Fibroblast of lung (primary cell): ENCODE measurements around the gene HLA-A. TPM values are rescaled to one million over a fixed set of nuclear protein-coding genes. Genes with fewer than 3 reads are reported as not detected.

Experiments
- DNase-seq, 2 donors: peaks; one replicate each; pipeline versions ENCODE4 v3.0.0 to v3.0.0-alpha.2; 2010; ENCODE audit warnings: low read depth in 2 of 2
- H2AFZ ChIP-seq: 2 replicates; pipeline ENCODE4 v1.5.1; 2012; ENCODE audit warnings: low read length, control low read depth, inconsistent platforms
- H3K27ac ChIP-seq: 2 replicates; pipeline ENCODE4 v1.5.1; 2011; ENCODE audit warnings: low read length, control low read depth; ENCODE audit not compliant: insufficient read depth
- H3K27me3 ChIP-seq: 2 replicates; pipeline ENCODE4 v1.5.1; 2011; ENCODE audit warnings: mild to moderate bottlenecking, low read length; ENCODE audit not compliant: control insufficient read depth, insufficient read depth
- H3K36me3 ChIP-seq: 2 replicates; pipeline ENCODE4 v1.5.1; 2011; ENCODE audit warnings: low read length; ENCODE audit not compliant: control insufficient read depth, insufficient read depth
- H3K4me1 ChIP-seq: 2 replicates; pipeline ENCODE4 v1.5.1; 2011; ENCODE audit warnings: low read length; ENCODE audit not compliant: control insufficient read depth, insufficient read depth; ENCODE audit errors: extremely low read depth
- H3K4me2 ChIP-seq: 2 replicates; pipeline ENCODE4 v1.5.1; 2011; ENCODE audit warnings: low read length, control low read depth; ENCODE audit not compliant: insufficient read depth; ENCODE audit errors: extremely low read depth
- H3K4me3 ChIP-seq, 4 experiments: fragments of 200-600 bp in 1 of 4; sonication (generic) in 1 of 4; replicated peaks in 1 of 4; 2 replicates each; pipeline ENCODE4 v1.5.1; 2011 to 2016; ENCODE audit warnings: low read length in 4 of 4, low read depth in 3 of 4, mild to moderate bottlenecking in 3 of 4, control low read depth in 2 of 4, inconsistent platforms in 1 of 4, mixed read lengths in 1 of 4; ENCODE audit not compliant: insufficient read depth in 1 of 4; ENCODE audit errors: control extremely low read depth in 1 of 4
- H3K79me2 ChIP-seq: 2 replicates; pipeline ENCODE4 v1.5.1; 2012; ENCODE audit warnings: mild to moderate bottlenecking, low read length, inconsistent platforms; ENCODE audit not compliant: control insufficient read depth, insufficient read depth
- H3K9ac ChIP-seq: 2 replicates; pipeline ENCODE4 v1.5.1; 2011; ENCODE audit warnings: mild to moderate bottlenecking, low read length, control low read depth; ENCODE audit not compliant: insufficient read depth
- H3K9me3 ChIP-seq: 2 replicates; pipeline ENCODE4 v1.5.1; 2012; ENCODE audit warnings: low read depth, low read length; ENCODE audit not compliant: control insufficient read depth, insufficient read depth
- H4K20me1 ChIP-seq: 2 replicates; pipeline ENCODE4 v1.5.1; 2011; ENCODE audit warnings: low read length; ENCODE audit not compliant: control insufficient read depth, insufficient read depth; ENCODE audit errors: extremely low read depth
- EZH2 ChIP-seq: IDR thresholded peaks from 2 replicates; pipeline ENCODE4 v1.5.1; 2012; ENCODE audit warnings: low read length, control low read depth, mild to moderate bottlenecking; ENCODE audit errors: missing control alignments
- polyA plus RNA-seq, 2 donors: library from polyadenylated mRNA; depleted of rRNA in 1 of 2; stranded (reverse) in 1 of 2; unstranded in 1 of 2; fragments of >200 nt; gene quantifications; 2 replicates each; pipeline ENCODE4 v1.2.1, GENCODE V29; 2011 to 2012; ENCODE audit warnings: missing spikeins in 1 of 2
- total RNA-seq: library from RNA; depleted of rRNA; stranded (reverse); fragments of >200 nt; gene quantifications from 2 replicates; pipeline ENCODE4 v1.2.1, GENCODE V29; 2014
- TF ChIP-seq, protein P1 (sequence below), 2 donors: IDR thresholded peaks in 1 of 2; conservative IDR thresholded peaks in 1 of 2; 1 replicate in 1 of 2; 2 replicates in 1 of 2; pipeline ENCODE4 v1.5.1; 2011 to 2012; ENCODE audit warnings: low read length in 2 of 2, control low read depth in 1 of 2, inconsistent platforms in 1 of 2, low read depth in 1 of 2, mild to moderate bottlenecking in 1 of 2

Gene HLA-A
- total and polyA plus RNA-seq, 2 donors (not counting 1 experiment from before 2014, with no cell fraction given), result 272 to 666 TPM

DNA sequence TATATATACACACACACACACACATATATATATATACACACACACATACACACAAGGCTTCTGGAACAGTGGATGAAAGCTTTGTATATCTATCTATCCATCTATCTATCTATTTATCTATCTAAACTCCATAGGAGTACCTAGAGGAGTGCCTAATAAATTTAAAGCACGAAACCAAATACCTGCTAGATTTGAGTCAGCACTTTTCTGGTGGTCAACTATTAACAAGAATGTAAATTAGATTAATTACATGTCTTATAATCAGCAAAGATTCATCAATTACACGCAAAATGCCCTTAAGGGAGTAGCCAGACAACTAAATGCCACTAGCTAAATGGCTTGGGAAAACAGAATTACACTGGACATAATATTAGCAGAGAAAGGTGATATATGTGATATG, 26.6 kb downstream of the HLA-A start:
- H3K9ac ChIP-seq, result no peak overlapping the region
- H3K79me2 ChIP-seq, result no peaks in the 10 kb centered on the region
- DNase-seq, result no peak
- H3K36me3 ChIP-seq, result no peaks in the 10 kb centered on the region
- H3K27ac ChIP-seq, result no peak overlapping the region
- H3K27me3 ChIP-seq, result no peaks in the 10 kb centered on the region
- TF ChIP-seq EZH2, result no peak
- TF ChIP-seq, protein P1, sequence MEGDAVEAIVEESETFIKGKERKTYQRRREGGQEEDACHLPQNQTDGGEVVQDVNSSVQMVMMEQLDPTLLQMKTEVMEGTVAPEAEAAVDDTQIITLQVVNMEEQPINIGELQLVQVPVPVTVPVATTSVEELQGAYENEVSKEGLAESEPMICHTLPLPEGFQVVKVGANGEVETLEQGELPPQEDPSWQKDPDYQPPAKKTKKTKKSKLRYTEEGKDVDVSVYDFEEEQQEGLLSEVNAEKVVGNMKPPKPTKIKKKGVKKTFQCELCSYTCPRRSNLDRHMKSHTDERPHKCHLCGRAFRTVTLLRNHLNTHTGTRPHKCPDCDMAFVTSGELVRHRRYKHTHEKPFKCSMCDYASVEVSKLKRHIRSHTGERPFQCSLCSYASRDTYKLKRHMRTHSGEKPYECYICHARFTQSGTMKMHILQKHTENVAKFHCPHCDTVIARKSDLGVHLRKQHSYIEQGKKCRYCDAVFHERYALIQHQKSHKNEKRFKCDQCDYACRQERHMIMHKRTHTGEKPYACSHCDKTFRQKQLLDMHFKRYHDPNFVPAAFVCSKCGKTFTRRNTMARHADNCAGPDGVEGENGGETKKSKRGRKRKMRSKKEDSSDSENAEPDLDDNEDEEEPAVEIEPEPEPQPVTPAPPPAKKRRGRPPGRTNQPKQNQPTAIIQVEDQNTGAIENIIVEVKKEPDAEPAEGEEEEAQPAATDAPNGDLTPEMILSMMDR (conservative IDR thresholded peaks at IDR 0.05 in 1 of 2, IDR thresholded peaks at IDR 0.05 in 1 of 2; ENCODE audit: low read depth in 1 of 2, low read length in 2 of 2), result no peak
- H4K20me1 ChIP-seq, result no peaks in the 10 kb centered on the region
- H3K4me2 ChIP-seq, result no peak overlapping the region
- H3K9me3 ChIP-seq, result no peaks in the 10 kb centered on the region
- no peak overlapping the region for H3K4me3 ChIP-seq
- H3K4me1 ChIP-seq, result peaks cover 9% of the 10 kb centered on the region
- no peak overlapping the region for H2AFZ ChIP-seq

DNA sequence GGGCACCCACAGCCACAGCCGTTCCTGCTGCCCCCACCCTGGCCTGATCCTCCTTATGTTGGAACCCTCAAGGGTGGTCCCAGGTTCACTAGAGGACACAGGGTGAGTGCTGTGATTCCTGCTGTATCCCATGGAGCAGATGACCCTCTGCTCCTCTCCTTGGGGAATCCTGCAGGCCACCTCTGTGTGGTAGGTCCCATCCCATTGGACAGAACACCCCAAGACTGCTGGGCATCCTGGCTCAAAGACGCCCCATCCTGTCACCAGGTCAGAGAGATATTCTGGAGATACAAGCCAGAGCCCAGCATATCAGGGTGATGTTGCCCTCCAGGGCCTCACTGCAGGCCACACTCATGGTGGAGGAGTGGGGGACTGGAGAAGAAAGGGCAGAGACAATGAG, 28.4 kb downstream of the HLA-A start:
- Histone ChIP-seq H3K4me2 (no peak overlapping the region), H3K27ac (no peak overlapping the region), H3K9ac (no peak overlapping the region), H3K9me3 (no peaks in the 10 kb centered on the region), H2AFZ (no peak overlapping the region), H3K27me3 (no peaks in the 10 kb centered on the region), H3K36me3 (no peaks in the 10 kb centered on the region), H3K4me1 (peaks cover under 1% of the 10 kb centered on the region), H3K79me2 (no peaks in the 10 kb centered on the region), H4K20me1 (no peaks in the 10 kb centered on the region), H3K4me3 (no peak overlapping the region)
- TF ChIP-seq, protein P1 (conservative IDR thresholded peaks at IDR 0.05 in 1 of 2, IDR thresholded peaks at IDR 0.05 in 1 of 2; ENCODE audit: low read depth in 1 of 2, low read length in 2 of 2), result no peak
- TF ChIP-seq EZH2, result no peak
- DNase-seq, result no peak

DNA sequence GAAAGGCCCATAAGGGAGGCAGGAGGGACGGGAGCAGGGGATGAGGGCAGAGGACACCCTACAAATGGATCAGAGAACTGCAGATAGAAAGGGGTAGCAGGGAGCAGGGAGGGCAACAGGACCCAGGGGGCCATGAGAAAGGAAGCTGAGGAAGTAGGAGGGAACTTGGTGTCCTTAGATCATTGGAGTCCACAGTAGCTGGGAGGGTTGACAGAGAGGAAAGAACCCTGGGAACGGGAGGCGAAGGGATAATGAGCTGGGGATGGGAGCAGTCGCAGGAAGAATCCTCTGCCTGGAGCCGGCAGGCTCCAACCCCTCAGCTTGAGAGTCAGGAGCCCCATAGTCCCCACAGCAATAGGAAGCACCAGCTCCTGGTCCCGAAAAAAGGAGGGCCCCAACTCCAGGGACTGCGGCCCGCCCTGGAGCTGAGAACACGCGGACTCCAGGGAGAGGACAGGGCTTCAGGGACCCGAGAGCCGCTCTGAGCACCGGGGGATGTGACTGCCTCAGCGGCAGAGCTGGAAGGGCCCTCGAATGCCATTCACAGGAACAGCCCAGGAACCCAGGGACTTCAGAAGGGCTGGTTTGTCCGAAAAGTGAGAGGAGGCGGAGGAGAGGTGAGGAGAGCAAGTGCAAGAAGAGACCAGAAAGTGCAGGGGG, 32.7 kb downstream of the HLA-A start:
- TF ChIP-seq EZH2, result no peak
- TF ChIP-seq, protein P1 (conservative IDR thresholded peaks at IDR 0.05 in 1 of 2, IDR thresholded peaks at IDR 0.05 in 1 of 2; ENCODE audit: low read depth in 1 of 2, low read length in 2 of 2), result no peak
- no peak for DNase-seq
- Histone ChIP-seq H3K4me1 (peaks cover 4% of the 10 kb centered on the region), H3K36me3 (no peaks in the 10 kb centered on the region), H3K27me3 (no peaks in the 10 kb centered on the region), H3K79me2 (no peaks in the 10 kb centered on the region), H3K4me2 (peak overlapping the region; percentile 89), H3K9me3 (no peaks in the 10 kb centered on the region), H2AFZ (no peak overlapping the region), H3K9ac (no peak overlapping the region), H4K20me1 (no peaks in the 10 kb centered on the region), H3K4me3 (no peak overlapping the region), H3K27ac (no peak overlapping the region)
